Measurements from ENCODE around the gene CUTA.
A peak's percentile ranks its signal among the peaks of the same experiment; 100 is the strongest.
"Not testable (repeated sequence)": the region's sequence is repeated elsewhere in the genome, so short reads cannot be mapped to it uniquely, and the experiment has no call there.

CUTA gene

DNA sequence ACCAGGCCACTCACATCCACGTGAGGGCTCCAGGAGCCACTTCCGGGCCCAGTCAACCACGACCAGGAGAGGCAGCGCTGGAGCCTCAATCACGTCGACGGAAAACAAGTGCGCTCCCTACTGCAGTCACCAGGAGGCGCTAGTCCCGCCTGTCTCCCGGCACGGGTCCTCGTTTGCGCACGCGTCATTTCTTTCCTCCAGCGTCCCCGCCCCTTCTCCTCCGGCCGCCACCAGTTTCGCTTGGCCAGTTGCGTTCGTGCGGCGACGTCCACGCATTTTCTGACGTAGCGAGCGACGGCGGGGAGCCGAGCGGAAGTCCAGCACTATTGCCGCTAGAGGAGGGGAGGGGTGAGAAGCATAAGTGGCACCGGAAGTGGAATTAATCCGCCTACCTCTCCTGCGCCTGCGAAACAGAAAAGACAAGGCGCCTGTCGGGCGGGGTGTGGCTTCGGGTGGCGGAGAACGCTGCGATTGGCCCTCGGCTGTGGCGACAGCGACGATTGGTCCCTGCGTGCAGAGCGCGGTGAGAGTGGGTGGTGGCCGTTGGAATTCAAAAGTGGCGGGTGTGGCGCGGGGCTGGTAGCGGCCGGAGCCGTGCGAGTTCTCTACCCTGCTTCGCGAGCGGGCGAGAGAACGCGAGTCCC, 26.5 kb downstream of the CUTA start, which contains the start of gene KIFC1:
Gene KIFC1 (plus strand): TSS at position 546 of the 644 bp plus-strand sequence. CDS start 163 bp downstream, outside the sequence.
- peak; percentile 99 for DNase-seq (ENCODE audit: low spot score in 2 of 2)
- in situ Hi-C loops (cut with MboI; ENCODE audit: low sequenced_read_pairs): no loop called here
- H3K27me3 ChIP-seq (ENCODE audit: low read depth): no peaks in the 10 kb centered on the region
- H3K9me3 ChIP-seq: no peaks in the 10 kb centered on the region
- peaks cover 17% of the 10 kb centered on the region for H3K36me3 ChIP-seq (replicated peaks)
- H3K4me3 ChIP-seq: peak within 1 kb of the TSS; percentile 99
- H3K4me1 ChIP-seq: peaks cover 21% of the 10 kb centered on the region

DNA sequence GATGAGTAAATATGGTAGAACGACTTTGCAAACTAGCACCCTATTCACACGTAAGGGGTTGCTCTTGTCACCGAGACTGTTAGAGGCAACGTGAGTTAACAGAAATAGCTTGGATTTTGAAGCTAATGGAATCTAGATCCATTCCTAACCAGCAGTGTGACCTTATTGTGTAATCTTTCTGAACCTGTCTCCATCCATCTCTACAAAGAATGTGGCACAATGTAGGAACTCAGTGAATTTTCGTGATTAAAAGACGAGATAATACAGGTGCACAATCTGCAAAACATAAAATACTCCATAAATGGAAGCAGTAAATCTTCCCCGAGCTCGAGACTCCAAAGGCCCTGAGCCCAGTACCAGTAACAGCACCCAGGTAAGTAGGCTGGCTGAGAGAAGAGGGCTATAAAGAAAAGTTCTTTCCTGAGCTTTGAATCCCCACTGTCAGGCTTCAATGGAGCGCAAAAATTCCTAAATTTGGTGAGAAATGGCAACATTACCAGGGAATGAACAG, 27.1 kb downstream of the CUTA start:
- Histone ChIP-seq H3K4me1 (peaks cover 21% of the 10 kb centered on the region), H3K27me3 (ENCODE audit: low read depth) (no peaks in the 10 kb centered on the region), H3K4me3 (peak overlapping the region; percentile 99), H3K36me3 (replicated peaks) (peaks cover 14% of the 10 kb centered on the region), H3K9me3 (no peaks in the 10 kb centered on the region)
- in situ Hi-C loops (cut with MboI; ENCODE audit: low sequenced_read_pairs): no loop called here
- DNase-seq (ENCODE audit: low spot score in 2 of 2): no peak

DNA sequence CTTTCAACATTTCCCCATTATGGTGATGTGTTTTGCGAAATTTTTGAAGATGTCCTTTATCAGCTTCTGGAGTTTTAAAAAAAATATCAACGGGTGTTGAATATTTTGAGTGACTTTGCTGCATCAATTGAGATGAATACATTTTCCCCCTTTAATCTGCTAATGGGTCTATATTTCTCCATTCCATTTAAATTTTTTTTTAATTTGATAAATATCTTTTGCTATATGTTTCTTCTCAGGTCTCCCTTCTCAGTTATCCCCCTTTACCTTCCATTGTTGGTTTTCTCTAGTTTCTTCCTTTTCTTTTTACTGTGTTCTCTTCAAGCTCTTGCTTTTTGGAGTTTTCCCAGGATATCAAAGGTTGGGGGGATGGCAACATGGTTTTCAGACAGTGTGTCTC, 27.7 kb downstream of the CUTA start:
- H3K27me3 ChIP-seq (ENCODE audit: low read depth): no peaks in the 10 kb centered on the region
- no peaks in the 10 kb centered on the region for H3K9me3 ChIP-seq
- in situ Hi-C loops (cut with MboI; ENCODE audit: low sequenced_read_pairs): no loop called here
- H3K36me3 ChIP-seq (replicated peaks): peaks cover 7% of the 10 kb centered on the region
- no peak for DNase-seq (ENCODE audit: low spot score in 2 of 2)
- no peak overlapping the region for H3K4me3 ChIP-seq
- H3K4me1 ChIP-seq: peaks cover 17% of the 10 kb centered on the region

DNA sequence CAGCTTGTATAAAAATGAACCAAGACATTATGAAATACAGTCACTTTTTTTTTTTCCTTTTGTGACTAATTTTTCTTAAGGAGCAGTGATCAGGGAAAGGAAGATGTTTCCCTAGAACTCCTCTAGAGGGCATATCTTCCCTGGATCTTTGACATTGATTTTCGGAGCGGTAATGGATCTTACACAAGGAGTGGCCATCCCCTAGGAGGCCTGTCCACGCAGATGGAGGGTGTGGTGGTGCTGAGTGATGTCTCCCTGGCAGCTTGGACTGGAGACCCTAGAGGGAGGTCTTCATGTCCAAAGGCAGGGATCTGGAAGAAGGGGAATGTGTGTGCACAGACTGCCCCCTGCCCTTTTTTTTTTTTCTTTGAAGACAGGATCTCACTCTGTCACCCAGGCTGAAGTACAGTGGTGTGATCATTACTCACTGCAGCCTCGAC, 33.3 kb downstream of the CUTA start:
- Histone ChIP-seq H3K36me3 (replicated peaks) (no peaks in the 10 kb centered on the region), H3K4me3 (no peak overlapping the region), H3K4me1 (no peaks in the 10 kb centered on the region), H3K27me3 (ENCODE audit: low read depth) (no peaks in the 10 kb centered on the region), H3K9me3 (no peaks in the 10 kb centered on the region)
- DNase-seq (ENCODE audit: low spot score in 2 of 2): peak in 1 of 2 experiments; percentile 26
- in situ Hi-C loops (cut with MboI; ENCODE audit: low sequenced_read_pairs): no loop called here

DNA sequence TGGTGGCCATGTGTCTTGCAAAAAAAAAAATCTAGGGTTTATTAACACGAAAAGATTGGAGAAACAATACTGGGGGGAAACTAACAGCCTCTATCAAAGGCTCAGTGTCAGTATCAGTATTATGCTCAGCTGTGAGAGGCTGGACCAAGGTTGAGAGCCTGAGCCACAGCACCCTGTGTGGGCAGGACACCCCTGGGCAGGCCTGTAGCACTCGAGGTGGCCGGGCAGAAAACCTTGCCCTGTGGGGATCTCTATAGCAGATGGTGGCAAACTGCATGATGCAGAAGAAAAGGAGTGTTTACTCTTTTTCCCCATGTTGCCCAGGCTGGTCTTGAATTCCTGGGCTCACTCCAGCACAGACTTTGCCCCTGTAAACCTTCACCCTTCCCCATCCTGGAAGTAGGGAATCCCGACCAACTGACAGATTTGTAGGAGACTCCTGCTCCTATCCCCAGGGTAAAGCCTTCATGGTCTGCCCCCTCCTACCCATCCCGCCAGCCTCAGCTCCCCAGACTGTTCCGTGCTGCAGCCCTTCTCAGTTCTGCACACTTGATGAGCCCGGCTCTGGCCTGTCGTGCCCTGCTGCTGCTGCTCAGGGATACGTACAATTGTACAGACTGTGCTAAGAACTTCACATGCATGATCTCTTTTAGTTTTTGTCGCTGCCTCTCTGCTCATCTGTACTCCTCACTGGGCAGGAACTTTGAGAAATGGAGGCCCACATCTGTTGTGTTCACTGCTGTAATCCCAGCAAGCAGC, 34.3 kb downstream of the CUTA start:
- in situ Hi-C loops (cut with MboI; ENCODE audit: low sequenced_read_pairs): no loop called here
- Histone ChIP-seq H3K27me3 (ENCODE audit: low read depth) (no peaks in the 10 kb centered on the region), H3K36me3 (replicated peaks) (no peaks in the 10 kb centered on the region), H3K9me3 (no peaks in the 10 kb centered on the region), H3K4me3 (no peak overlapping the region), H3K4me1 (no peaks in the 10 kb centered on the region)
- DNase-seq (ENCODE audit: low spot score in 2 of 2): no peak

DNA sequence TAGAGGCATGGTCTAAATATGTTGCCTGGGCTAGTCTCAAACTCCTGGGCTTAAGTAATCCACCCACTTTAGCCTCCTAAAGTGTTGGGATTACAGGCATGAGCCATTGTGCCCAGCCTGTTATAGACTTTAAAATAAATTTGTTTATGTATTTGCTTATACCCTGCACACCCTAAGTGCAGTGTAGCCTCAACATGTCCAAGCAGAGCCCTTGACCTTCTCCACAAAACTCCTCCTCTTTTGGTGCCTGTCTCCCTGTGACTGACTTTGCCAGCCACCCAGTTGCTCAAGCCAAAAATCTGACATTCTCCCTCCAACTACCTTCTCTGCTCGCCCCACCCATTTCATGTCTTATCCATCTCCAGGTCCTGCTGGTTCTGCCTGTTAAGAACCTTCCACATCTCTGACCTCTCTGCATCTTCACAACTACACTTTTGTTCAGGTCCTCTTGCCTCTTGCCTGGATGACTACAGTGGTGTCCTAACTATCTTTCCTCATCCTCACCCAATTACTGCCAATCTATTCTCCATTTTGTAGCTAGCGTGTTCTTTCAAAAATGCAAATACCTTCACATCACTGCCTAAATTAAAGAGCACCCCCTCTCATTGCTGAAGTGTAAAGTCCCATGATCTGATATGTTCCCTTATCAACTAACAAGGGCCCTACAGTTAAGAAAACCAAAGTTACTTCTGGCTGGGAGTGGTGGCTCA, 37.5 kb downstream of the CUTA start:
- no peaks in the 10 kb centered on the region for H3K9me3 ChIP-seq
- H3K4me1 ChIP-seq: no peaks in the 10 kb centered on the region
- in situ Hi-C loops (cut with MboI; ENCODE audit: low sequenced_read_pairs): no loop called here
- DNase-seq (ENCODE audit: low spot score in 2 of 2): no peak
- no peak overlapping the region for H3K4me3 ChIP-seq
- H3K27me3 ChIP-seq (ENCODE audit: low read depth): no peaks in the 10 kb centered on the region
- no peaks in the 10 kb centered on the region for H3K36me3 ChIP-seq (replicated peaks)

DNA sequence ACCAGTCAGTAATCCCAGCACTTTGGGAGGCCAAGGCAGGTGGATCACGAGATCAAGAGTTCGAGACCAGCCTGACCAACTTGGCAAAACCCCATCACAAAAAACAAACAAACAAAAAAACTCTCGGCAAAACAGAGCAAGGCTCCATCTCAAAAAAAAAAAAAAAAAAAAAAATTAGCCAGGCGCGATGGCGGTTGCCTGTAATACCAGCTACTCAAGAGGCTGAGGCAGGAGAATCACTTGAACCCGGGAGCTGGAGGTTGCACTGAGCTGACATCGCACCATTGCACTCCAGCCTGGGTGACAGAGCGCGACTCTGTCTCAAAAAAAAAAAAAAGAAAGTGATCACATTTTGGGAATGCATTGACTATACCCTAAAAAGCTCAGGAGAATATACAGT, 38.7 kb downstream of the CUTA start:
- in situ Hi-C loops (cut with MboI; ENCODE audit: low sequenced_read_pairs); H3K4me1 ChIP-seq; DNase-seq (ENCODE audit: low spot score in 2 of 2); H3K36me3 ChIP-seq (replicated peaks); H3K27me3 ChIP-seq (ENCODE audit: low read depth); H3K4me3 ChIP-seq; H3K9me3 ChIP-seq: not testable (repeated sequence)

DNA sequence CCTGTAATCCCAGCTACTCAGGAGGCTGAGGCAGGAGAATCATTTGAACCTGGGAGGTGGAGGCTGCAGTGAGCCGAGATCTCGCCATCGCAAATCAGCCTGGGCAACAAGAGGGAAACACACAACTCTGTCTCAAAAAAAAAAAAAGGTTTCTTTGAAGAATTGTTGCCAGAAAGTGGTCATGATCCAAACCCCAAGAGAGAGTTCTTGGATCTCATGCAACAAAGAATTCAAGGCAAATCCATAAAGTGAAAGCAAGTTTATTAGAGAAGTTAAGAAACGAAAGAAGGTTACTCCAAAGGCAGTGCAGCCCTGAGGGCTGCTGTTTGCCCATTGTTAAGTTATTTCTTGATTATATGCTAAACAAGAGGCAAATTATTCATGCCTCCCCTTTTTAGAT, 40.7 kb downstream of the CUTA start:
- in situ Hi-C loops (cut with MboI; ENCODE audit: low sequenced_read_pairs): no loop called here
- no peak overlapping the region for H3K4me3 ChIP-seq
- H3K27me3 ChIP-seq (ENCODE audit: low read depth): no peaks in the 10 kb centered on the region
- DNase-seq (ENCODE audit: low spot score in 2 of 2): no peak
- H3K9me3 ChIP-seq: no peaks in the 10 kb centered on the region
- H3K4me1 ChIP-seq: no peaks in the 10 kb centered on the region
- no peaks in the 10 kb centered on the region for H3K36me3 ChIP-seq (replicated peaks)

DNA sequence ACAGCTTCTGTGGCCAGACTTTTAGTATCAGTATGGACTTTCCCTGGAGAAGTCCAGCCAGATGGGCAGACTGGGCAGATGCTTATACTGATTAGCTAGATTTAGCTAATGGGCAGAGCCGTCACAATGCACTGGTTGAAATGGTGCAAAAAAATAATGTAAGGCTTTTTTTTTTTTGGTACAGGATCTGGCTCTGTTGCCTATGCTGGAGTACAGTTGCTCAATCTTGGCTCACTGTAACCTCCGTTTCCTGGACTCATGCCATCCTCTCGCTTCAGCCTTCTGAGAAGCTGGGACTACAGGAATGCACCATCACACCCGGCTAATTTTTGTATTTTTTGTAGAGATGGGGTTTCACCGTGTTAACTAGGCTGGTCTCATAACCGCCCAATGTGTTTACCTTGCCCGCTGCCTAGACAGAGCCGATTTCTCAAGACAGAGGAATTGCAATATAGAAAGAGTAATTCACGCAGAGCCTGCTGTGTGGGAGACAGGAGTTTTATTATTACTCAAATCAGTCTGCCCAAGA, 42.7 kb downstream of the CUTA start:
- H3K4me1 ChIP-seq: no peaks in the 10 kb centered on the region
- in situ Hi-C loops (cut with MboI; ENCODE audit: low sequenced_read_pairs): no loop called here
- H3K4me3 ChIP-seq: no peak overlapping the region
- no peak for DNase-seq (ENCODE audit: low spot score in 2 of 2)
- H3K27me3 ChIP-seq (ENCODE audit: low read depth): no peaks in the 10 kb centered on the region
- no peaks in the 10 kb centered on the region for H3K9me3 ChIP-seq
- H3K36me3 ChIP-seq (replicated peaks): no peaks in the 10 kb centered on the region

DNA sequence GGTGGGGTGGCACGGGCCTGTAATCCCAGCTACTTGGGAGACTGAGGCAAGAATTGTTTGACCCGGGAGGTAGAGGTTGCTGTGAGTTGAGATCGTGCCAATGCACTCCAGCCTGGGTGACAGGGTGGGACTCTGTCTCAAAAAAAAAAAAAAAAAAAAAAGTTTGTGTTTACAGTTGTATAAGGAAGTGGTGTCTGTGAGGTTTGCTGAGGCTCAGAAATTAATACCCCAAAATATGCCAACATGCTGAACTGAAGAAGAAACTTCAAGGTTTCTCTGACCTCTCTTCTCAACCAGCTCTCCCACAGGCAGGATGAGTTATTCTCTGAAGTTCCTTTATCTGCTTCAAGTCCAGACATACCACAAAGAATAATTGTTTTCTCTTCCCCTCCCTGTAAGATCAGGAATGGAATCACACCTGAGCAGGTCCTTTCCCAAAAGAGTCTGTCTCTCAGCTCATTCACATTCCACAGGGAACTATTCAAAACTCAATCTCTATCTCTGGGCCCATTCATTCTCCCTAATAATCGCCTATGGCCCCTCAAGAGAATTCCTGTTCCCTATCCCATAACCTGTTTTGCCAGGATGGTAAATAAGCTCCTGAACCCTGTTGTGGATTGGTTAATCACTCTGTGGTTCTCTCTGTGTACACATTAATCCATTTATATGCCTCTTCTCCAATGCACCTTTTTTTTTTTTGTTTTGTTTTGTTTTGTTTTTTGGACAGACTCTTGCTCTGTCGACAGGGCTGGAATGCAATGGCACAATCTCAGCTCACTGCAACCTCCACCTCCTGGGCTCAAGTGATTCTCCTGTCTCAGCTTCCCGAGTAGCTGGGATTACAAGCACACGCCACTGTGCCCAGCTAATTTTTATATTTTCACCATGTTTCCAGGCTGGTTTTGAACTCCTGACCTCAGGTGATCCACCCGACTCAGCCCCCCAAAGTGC, 43.7 kb downstream of the CUTA start:
- Histone ChIP-seq H3K4me3 (no peak overlapping the region), H3K36me3 (replicated peaks) (no peaks in the 10 kb centered on the region), H3K9me3 (no peaks in the 10 kb centered on the region), H3K4me1 (no peaks in the 10 kb centered on the region), H3K27me3 (ENCODE audit: low read depth) (peaks cover 2% of the 10 kb centered on the region; the same call in 1 of the 2 replicates)
- in situ Hi-C loops (cut with MboI; ENCODE audit: low sequenced_read_pairs): no loop called here
- no peak for DNase-seq (ENCODE audit: low spot score in 2 of 2)

DNA sequence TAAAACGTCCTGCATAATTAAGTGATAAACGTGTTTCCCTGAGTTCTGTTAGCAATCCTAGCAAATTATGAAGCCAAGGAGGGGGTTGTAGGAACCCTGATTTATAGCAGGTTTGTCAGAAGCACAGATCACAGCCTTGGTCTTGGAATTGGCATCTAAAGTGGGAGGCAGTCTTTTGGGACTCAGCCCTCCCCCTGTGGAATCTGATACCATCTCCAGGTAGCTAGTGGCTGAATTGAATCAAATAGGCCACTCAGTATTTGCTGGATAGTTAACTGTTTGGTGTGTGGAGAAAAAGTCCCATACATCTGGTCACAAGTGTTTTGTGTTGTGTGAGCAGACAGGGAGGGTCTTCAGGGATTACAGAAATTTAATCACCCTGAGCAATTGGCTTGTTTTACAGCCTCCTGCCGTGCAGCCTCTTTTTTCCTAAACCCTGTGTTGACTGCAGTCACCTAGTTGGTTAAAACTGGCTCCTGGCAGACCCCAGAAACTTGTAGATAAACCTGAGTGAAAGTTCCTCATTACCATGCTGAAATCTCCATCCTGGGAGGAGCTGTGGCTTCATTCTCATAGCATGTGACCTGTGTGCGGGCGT, 45.3 kb downstream of the CUTA start:
- no peaks in the 10 kb centered on the region for H3K9me3 ChIP-seq
- in situ Hi-C loops (cut with MboI; ENCODE audit: low sequenced_read_pairs): no loop called here
- no peak overlapping the region for H3K4me3 ChIP-seq
- H3K4me1 ChIP-seq: no peaks in the 10 kb centered on the region
- H3K27me3 ChIP-seq (ENCODE audit: low read depth): peaks cover 5% of the 10 kb centered on the region; the same call in 1 of the 2 replicates
- DNase-seq (ENCODE audit: low spot score in 2 of 2): no peak
- H3K36me3 ChIP-seq (replicated peaks): no peaks in the 10 kb centered on the region

DNA sequence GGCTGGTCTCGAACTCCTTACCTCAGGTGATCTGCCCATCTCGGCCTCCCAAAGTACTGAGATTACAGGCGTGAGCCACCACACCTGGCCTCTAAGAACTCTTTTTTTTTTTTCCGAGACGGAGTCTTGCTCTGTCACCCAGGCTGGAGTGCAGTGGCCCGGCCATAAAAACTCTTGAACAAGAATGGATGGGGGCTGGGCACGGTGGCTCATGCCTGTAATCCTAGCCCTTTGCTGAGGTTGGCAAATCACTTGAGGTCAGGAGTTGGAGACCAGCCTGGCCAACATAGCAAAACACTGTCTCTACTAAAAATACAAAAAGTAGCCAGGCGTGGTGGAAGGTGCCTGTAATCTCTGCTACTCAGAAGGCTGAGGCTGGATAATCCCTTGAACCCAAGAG, 46.0 kb downstream of the CUTA start:
- H3K4me3 ChIP-seq; H3K9me3 ChIP-seq; H3K36me3 ChIP-seq (replicated peaks); in situ Hi-C loops (cut with MboI; ENCODE audit: low sequenced_read_pairs); H3K4me1 ChIP-seq; DNase-seq (ENCODE audit: low spot score in 2 of 2); H3K27me3 ChIP-seq (ENCODE audit: low read depth): not testable (repeated sequence)

DNA sequence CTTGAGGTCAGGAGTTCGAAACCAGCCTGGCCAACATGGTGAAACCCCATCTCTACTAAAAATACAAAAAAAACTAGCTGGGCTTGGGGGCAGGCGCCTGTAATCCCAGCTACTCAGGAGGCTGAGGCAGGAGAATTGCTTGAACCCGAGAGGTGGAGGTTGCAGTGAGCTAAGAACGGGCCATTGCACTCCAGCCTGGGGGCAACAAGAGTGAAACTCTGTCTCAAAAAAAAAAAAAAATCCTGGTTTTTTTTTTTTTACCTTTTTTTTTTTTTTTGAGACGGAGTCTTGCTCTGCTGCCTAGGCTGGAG, 50.2 kb downstream of the CUTA start:
- H3K36me3 ChIP-seq (replicated peaks); H3K4me3 ChIP-seq; H3K9me3 ChIP-seq; in situ Hi-C loops (cut with MboI; ENCODE audit: low sequenced_read_pairs); H3K4me1 ChIP-seq; DNase-seq (ENCODE audit: low spot score in 2 of 2): not testable (repeated sequence)
- peaks cover 16% of the 10 kb centered on the region for H3K27me3 ChIP-seq (ENCODE audit: low read depth)

Measured in HAP-1 (cell line).